Epithelial cell of proximal tubule (primary cell): Measurements from ENCODE around the gene COG6. TPM values are rescaled to one million over a fixed set of nuclear protein-coding genes. Genes with fewer than 3 reads are reported as not detected.
A peak's percentile ranks its signal among the peaks of the same experiment; 100 is the strongest.

Experiments used
- DNase-seq: peaks from one replicate; pipeline ENCODE4 v3.0.0-alpha.2; 2011; ENCODE audit warnings: low read depth
- H3K4me3 ChIP-seq: 2 replicates; pipeline ENCODE4 v1.5.1; 2011; ENCODE audit warnings: low read depth, mild to moderate bottlenecking, low read length
- CTCF ChIP-seq: conservative IDR thresholded peaks from 2 replicates; pipeline ENCODE4 v1.5.1; 2012; ENCODE audit warnings: low read depth, mild to moderate bottlenecking, low read length
- total RNA-seq: library from RNA; depleted of rRNA; stranded (reverse); fragments of >200 nt; gene quantifications from 2 replicates; pipeline ENCODE4 v1.2.3, GENCODE V29; 2015

Gene COG6
- total RNA-seq, result 14.7 and 17.7 TPM in 2 replicates

DNA sequence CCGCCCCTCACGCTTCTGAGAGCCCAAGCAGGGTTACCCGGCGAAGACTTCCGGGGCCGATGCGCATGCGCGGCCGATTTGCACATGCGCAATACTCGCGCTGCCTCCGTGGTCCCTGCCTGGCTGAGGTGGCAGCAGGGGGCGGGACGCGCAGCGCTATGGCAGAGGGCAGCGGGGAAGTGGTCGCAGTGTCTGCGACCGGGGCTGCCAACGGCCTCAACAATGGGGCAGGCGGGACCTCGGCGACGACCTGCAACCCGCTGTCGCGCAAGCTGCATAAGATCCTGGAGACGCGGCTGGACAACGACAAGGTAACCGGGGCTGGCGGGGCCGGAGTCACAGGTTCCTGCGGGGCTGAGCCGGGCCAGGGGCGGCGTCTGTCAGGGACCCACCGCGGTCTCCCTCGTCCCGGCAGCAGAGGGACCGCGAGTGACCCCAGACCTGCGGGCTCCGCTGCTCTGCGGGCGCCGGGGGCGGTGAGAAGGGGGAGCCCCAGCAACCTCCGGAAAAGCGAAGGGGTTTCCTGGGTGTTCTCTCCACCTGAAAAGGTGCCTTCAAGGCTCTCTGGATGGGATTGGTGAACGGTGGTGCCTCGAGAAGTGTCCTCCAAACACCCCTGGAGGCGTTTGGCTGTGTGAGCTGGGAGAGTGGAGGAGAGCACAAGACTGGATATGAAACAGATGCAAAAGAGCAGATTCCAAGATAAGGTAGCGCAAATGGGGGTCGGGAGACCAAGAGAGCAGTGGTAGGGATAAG, at the start of gene COG6:
COG6 (plus strand) TSS at position 94 of the 756 bp plus-strand sequence; CDS start at position 159, 65 bp downstream.
- H3K4me3 ChIP-seq, result peak within 1 kb of the TSS; percentile 81
- no peak for TF ChIP-seq CTCF
- DNase-seq, result no peak

DNA sequence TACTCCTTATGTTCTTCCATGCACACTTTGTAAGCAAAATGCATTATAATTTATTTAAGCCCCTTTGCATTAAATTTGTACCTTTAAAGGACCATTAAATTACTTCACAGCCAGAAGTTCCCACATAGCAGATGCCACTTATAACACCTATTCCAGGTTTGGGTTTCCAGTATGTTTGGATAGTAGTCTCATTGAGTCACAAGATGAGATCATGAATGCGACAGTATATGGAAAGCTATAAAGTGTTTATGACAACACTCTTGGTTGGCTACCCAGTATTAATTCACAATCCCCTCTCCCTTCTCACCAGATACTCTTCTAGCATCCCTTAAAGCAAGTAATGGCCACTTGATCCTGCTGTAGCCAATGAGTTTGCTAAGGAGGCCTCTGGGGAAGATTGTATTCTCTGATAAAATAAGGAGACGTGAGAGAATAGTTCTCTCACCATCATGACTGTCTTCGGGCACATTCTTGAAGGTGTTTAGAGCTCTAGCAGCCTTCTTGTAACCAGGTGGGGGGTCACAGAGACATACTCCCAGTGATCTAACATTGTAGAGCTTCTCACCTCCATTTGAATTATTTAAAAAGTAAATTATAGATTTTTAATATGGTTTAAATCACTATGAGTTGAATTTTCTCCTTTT, 49.7 kb upstream of the COG6 start:
- no peak for DNase-seq
- H3K4me3 ChIP-seq, result no peak overlapping the region
- no peak for TF ChIP-seq CTCF

DNA sequence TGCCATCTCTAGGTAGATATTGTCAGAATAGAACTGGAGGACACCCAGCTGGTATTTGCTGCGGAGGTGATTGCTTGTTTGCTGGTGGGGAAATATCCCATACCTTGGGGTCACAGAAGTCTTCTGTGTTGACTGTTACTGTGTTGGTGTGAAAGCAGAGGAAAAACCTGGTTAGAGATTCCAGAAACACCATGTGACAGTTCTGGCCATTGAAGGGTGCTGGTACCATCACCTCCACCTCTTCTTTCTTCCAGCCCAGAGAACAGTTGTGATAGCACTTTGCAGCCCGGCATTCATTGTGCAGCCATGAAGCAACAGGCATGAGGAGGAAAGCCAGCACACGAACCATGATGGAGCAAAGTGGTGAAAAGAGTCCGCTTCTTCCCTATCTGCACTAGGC, 47.6 kb upstream of the COG6 start:
- no peak overlapping the region for H3K4me3 ChIP-seq
- TF ChIP-seq CTCF, result no peak
- DNase-seq, result no peak

GRCh38 chr13:39612023-39612637, 43.3 kb upstream of the COG6 start:
- peak; percentile 90 for TF ChIP-seq CTCF
- no peak for DNase-seq
- no peak overlapping the region for H3K4me3 ChIP-seq

DNA sequence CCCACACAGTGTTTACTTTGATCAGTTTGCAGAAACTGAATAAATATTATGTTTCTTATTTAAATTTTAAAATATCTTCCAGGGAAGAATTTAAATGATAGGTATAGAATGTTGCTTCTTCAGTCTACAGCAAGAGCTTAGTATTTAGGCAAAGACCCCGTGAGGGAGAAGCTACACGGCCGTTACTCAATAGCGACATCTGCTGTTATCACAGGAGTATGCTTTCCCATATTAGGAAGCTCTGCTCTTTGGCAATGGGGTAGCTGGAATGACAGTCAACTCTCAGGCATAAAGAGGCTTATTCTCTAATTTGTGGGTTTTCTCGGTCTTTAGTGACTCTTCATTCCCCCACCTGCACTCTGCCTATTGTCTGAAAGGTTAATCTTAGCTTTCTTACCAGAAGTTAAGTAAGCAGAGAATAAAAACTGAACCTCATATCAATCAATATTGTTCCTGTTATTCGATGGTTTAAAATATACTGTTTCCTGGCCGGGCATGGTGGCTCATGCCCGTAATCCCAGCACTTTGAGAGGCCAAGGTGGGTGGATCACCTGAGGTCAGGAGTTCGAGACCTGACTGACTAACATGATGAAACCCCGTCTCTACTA, 39.3 kb upstream of the COG6 start:
- DNase-seq, result no peak
- no peak overlapping the region for H3K4me3 ChIP-seq
- TF ChIP-seq CTCF, result peak; percentile 99

DNA sequence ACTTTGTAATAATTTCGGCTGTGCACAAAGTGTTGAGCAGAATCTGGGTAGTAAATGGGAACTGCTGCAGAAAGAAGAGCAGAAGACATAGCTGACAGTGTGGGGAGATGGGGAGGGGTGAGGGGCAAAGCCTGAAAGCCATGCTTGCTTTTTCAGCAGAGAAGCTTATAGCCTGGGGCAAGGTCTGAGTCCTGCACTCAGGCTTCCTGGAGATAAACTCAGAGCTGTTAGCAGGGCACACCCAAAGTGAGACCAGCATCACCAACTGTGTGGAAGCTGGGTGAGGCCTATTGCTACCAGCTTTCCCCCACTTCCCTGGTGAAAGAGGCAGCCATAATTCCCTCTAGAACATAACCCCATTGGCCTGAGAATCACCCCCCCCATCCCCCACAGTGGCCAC, 36.9 kb upstream of the COG6 start:
- TF ChIP-seq CTCF, result no peak
- DNase-seq, result no peak
- H3K4me3 ChIP-seq, result no peak overlapping the region
